SK-N-SH (cell line): Measurements from ENCODE around the gene SLC1A1. TPM values are rescaled to one million over a fixed set of nuclear protein-coding genes. Genes with fewer than 3 reads are reported as not detected.

ENCODE experiments used
- CTCF ChIA-PET: fragments of 300-600, 350-600 bp; formaldehyde crosslinking; extraction: SDS; loops from one replicate; lab custom pipeline; 2021; lab: Yijun Ruan, JAX
- POLR2A ChIA-PET: fragments of 350-600 bp; sonication (Branson Sonifier 250); formaldehyde crosslinking; extraction: SDS; loops from one replicate; lab custom pipeline; 2020; ENCODE audit warnings: antibody characterized with exemption, inconsistent platforms; lab: Yijun Ruan, JAX
- DNase-seq: peaks from one replicate; pipeline ENCODE4 v3.0.0; 2012
- H2AFZ ChIP-seq: fragments of 200-600 bp; sonication (generic); 2 replicates; pipeline ENCODE4 v1.8.1; 2016; ENCODE audit warnings: antibody characterized with exemption, mild to moderate bottlenecking, low read depth
- H3F3A ChIP-seq: fragments of 200-600 bp; sonication (generic); replicated peaks from 2 replicates; pipeline ENCODE3; 2016; ENCODE audit warnings: antibody characterized with exemption, mild to moderate bottlenecking; ENCODE audit not compliant: insufficient read depth
- H3K27ac ChIP-seq, 2 experiments: fragments of 200-500 bp in 1 of 2; fragments of 200-600 bp in 1 of 2; sonication (Bioruptor generic) in 1 of 2; sonication (generic), shearing (Covaris generic) in 1 of 2; 2 replicates each; pipeline versions ENCODE4 v1.5.1 to v1.6.1; 2014 to 2016; ENCODE audit warnings: low read depth in 2 of 2, inconsistent platforms in 1 of 2, low read length in 1 of 2, mild to moderate bottlenecking in 1 of 2, mixed read lengths in 1 of 2
- H3K27me3 ChIP-seq: fragments of 200-600 bp; sonication (generic), shearing (Covaris generic); 2 replicates; pipeline ENCODE4 v1.6.1; 2016; ENCODE audit warnings: mixed run types; ENCODE audit not compliant: insufficient read depth
- H3K36me3 ChIP-seq, 2 experiments: fragments of 200-500 bp in 1 of 2; fragments of 200-600 bp in 1 of 2; sonication (Bioruptor generic) in 1 of 2; sonication (generic) in 1 of 2; replicated peaks in 1 of 2; 2 replicates each; pipeline versions ENCODE3 to v1.5.1; 2014 to 2016; ENCODE audit warnings: low read length in 1 of 2, mild to moderate bottlenecking in 1 of 2; ENCODE audit not compliant: insufficient read depth in 2 of 2, control insufficient read depth in 1 of 2
- H3K4me1 ChIP-seq, 2 experiments: fragments of 200-500 bp in 1 of 2; fragments of 200-600 bp in 1 of 2; sonication (Bioruptor generic) in 1 of 2; sonication (generic), shearing (Covaris generic) in 1 of 2; 2 replicates each; pipeline versions ENCODE4 v1.5.1 to v1.6.1; 2014 to 2016; ENCODE audit warnings: low read depth in 1 of 2, low read length in 1 of 2, mixed run types in 1 of 2; ENCODE audit not compliant: insufficient read depth in 2 of 2, control insufficient read depth in 1 of 2
- H3K4me2 ChIP-seq: fragments of 200-600 bp; sonication (generic), shearing (Covaris generic); 2 replicates; pipeline ENCODE4 v1.6.1; 2017; ENCODE audit warnings: mixed run types
- H3K4me3 ChIP-seq, 2 experiments: fragments of 200-500 bp in 1 of 2; fragments of 200-600 bp in 1 of 2; sonication (Bioruptor generic) in 1 of 2; sonication (generic), shearing (Covaris generic) in 1 of 2; 2 replicates each; pipeline versions ENCODE4 v1.5.1 to v1.8.1; 2014 to 2016; ENCODE audit warnings: low read depth in 2 of 2, inconsistent platforms in 1 of 2, low read length in 1 of 2, mild to moderate bottlenecking in 1 of 2, mixed read lengths in 1 of 2, moderate library complexity in 1 of 2
- H3K79me2 ChIP-seq: fragments of 200-600 bp; sonication (generic); 2 replicates; pipeline ENCODE4 v1.8.1; 2017; ENCODE audit warnings: mild to moderate bottlenecking; ENCODE audit not compliant: insufficient read depth
- H3K9ac ChIP-seq: fragments of 200-600 bp; sonication (generic); 2 replicates; pipeline ENCODE4 v1.6.1; 2017; ENCODE audit warnings: mixed run types
- H3K9me2 ChIP-seq: fragments of 200-600 bp; sonication (generic); 2 replicates; pipeline ENCODE4 v1.6.1; 2017; ENCODE audit warnings: mixed run types
- H3K9me3 ChIP-seq: fragments of 200-600 bp; sonication (generic); 2 replicates; pipeline ENCODE4 v1.6.1; 2017; ENCODE audit warnings: mixed run types, mild to moderate bottlenecking, moderate library complexity
- H4K20me1 ChIP-seq: fragments of 200-600 bp; sonication (generic); 2 replicates; pipeline ENCODE4 v1.6.1; 2017; ENCODE audit warnings: mild to moderate bottlenecking, mixed run types; ENCODE audit not compliant: insufficient read depth
- CHD2 ChIP-seq: fragments of 150-350 bp; IDR thresholded peaks from 2 replicates; pipeline ENCODE4 v1.6.1; 2018; ENCODE audit warnings: low read length; ENCODE audit not compliant: partially characterized antibody
- ELF1 ChIP-seq: IDR thresholded peaks from 2 replicates; pipeline ENCODE4 v1.4.0; 2012
- FOXJ3 ChIP-seq: sonication (generic); formaldehyde crosslinking; IDR thresholded peaks from 2 replicates; pipeline ENCODE4 v1.5.1; 2020; ENCODE audit warnings: mild to moderate bottlenecking, missing genetic modification reagents
- GABPA ChIP-seq: IDR thresholded peaks from 2 replicates; pipeline ENCODE4 v1.4.0; 2012; ENCODE audit warnings: low read depth, mild to moderate bottlenecking
- JUND ChIP-seq: IDR thresholded peaks from 2 replicates; pipeline ENCODE4 v1.4.0; 2012
- NFIC ChIP-seq: IDR thresholded peaks from 2 replicates; pipeline ENCODE4 v1.4.0; 2012; ENCODE audit warnings: borderline replicate concordance
- NRF1 ChIP-seq: IDR thresholded peaks from 2 replicates; pipeline ENCODE4 v1.6.1; 2012; ENCODE audit warnings: low read depth, mild to moderate bottlenecking, low read length
- PBX3 ChIP-seq: IDR thresholded peaks from 2 replicates; pipeline ENCODE4; 2012
- RAD21 ChIP-seq: IDR thresholded peaks from 2 replicates; pipeline ENCODE4 v1.6.1; 2012; ENCODE audit warnings: mild to moderate bottlenecking, low read length
- RCOR1 ChIP-seq: fragments of 150-350 bp; IDR thresholded peaks from 2 replicates; pipeline ENCODE4 v1.6.1; 2017; ENCODE audit warnings: antibody characterized with exemption, low read length
- RXRA ChIP-seq: IDR thresholded peaks from 2 replicates; pipeline ENCODE4 v1.4.0; 2012; ENCODE audit warnings: low read depth, mild to moderate bottlenecking, borderline replicate concordance
- SIN3A ChIP-seq: IDR thresholded peaks from 2 replicates; pipeline ENCODE4 v1.6.1; 2012; ENCODE audit warnings: low read depth, mild to moderate bottlenecking, low read length, moderate library complexity, borderline replicate concordance
- TAF1 ChIP-seq: IDR thresholded peaks from 2 replicates; pipeline ENCODE4 v1.6.1; 2012; ENCODE audit warnings: low read depth, mild to moderate bottlenecking, low read length, moderate library complexity, borderline replicate concordance
- TEAD4 ChIP-seq: IDR thresholded peaks from 2 replicates; pipeline ENCODE4 v1.4.0; 2012; ENCODE audit warnings: mild to moderate bottlenecking, borderline replicate concordance; ENCODE audit not compliant: insufficient read depth
- USF1 ChIP-seq: IDR thresholded peaks from 2 replicates; pipeline ENCODE4 v1.4.0; 2012; ENCODE audit warnings: low read depth, borderline replicate concordance
- USF2 ChIP-seq: fragments of 150-350 bp; IDR thresholded peaks from 2 replicates; pipeline ENCODE4 v1.6.1; 2017; ENCODE audit warnings: antibody characterized with exemption, low read length, low read depth, borderline replicate concordance
- YY1 ChIP-seq: IDR thresholded peaks from 2 replicates; pipeline ENCODE4 v1.4.0; 2012; ENCODE audit warnings: low read depth, mild to moderate bottlenecking
- WGBS: methylation state at CpG from one replicate; pipeline ENCODE4 v1.1.6; 2017; ENCODE audit warnings: low lambda C conversion rate; 5-methylcytosine and 5-hydroxymethylcytosine counted together
- polyA plus RNA-seq, 3 experiments: library from polyadenylated mRNA; depleted of rRNA; stranded (reverse); fragments of >200 nt; gene quantifications; 2 replicates each; pipeline ENCODE4 v1.2.3, GENCODE V29; 2012
- TF ChIP-seq, protein P1 (sequence below): IDR thresholded peaks from 2 replicates; pipeline ENCODE4 v1.4.0; 2012; ENCODE audit warnings: low read depth, borderline replicate concordance
- TF ChIP-seq, protein P2 (sequence below): IDR thresholded peaks from 2 replicates; pipeline ENCODE4 v1.6.1; 2012; ENCODE audit warnings: mild to moderate bottlenecking, low read depth, low read length, moderate library complexity
- TF ChIP-seq, protein P3 (sequence below): IDR thresholded peaks from 2 replicates; pipeline ENCODE4 v1.4.0; 2012; ENCODE audit warnings: low read depth

Gene SLC1A1
- polyA plus RNA-seq, 1 of the 3 experiments (the other 2 are of a cell fraction): 0.23 TPM

- no peaks in the 10 kb centered on the region for H3K27me3 ChIP-seq
- no peak overlapping the region for H3K9ac ChIP-seq
- no peaks in the 10 kb centered on the region for H3K79me2 ChIP-seq
- TF ChIP-seq RXRA (no peak), RAD21 (no peak), YY1 (no peak), CHD2 (no peak), NFIC (no peak), USF1 (no peak), ELF1 (no peak), FOXJ3 (no peak), GABPA (no peak), SIN3A (no peak), NRF1 (no peak), TEAD4 (no peak), USF2 (no peak), JUND (no peak), TAF1 (no peak), RCOR1 (no peak), PBX3 (no peak)
- TF ChIP-seq, protein P1, sequence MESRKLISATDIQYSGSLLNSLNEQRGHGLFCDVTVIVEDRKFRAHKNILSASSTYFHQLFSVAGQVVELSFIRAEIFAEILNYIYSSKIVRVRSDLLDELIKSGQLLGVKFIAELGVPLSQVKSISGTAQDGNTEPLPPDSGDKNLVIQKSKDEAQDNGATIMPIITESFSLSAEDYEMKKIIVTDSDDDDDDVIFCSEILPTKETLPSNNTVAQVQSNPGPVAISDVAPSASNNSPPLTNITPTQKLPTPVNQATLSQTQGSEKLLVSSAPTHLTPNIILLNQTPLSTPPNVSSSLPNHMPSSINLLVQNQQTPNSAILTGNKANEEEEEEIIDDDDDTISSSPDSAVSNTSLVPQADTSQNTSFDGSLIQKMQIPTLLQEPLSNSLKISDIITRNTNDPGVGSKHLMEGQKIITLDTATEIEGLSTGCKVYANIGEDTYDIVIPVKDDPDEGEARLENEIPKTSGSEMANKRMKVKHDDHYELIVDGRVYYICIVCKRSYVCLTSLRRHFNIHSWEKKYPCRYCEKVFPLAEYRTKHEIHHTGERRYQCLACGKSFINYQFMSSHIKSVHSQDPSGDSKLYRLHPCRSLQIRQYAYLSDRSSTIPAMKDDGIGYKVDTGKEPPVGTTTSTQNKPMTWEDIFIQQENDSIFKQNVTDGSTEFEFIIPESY: no peak
- TF ChIP-seq, protein P2, sequence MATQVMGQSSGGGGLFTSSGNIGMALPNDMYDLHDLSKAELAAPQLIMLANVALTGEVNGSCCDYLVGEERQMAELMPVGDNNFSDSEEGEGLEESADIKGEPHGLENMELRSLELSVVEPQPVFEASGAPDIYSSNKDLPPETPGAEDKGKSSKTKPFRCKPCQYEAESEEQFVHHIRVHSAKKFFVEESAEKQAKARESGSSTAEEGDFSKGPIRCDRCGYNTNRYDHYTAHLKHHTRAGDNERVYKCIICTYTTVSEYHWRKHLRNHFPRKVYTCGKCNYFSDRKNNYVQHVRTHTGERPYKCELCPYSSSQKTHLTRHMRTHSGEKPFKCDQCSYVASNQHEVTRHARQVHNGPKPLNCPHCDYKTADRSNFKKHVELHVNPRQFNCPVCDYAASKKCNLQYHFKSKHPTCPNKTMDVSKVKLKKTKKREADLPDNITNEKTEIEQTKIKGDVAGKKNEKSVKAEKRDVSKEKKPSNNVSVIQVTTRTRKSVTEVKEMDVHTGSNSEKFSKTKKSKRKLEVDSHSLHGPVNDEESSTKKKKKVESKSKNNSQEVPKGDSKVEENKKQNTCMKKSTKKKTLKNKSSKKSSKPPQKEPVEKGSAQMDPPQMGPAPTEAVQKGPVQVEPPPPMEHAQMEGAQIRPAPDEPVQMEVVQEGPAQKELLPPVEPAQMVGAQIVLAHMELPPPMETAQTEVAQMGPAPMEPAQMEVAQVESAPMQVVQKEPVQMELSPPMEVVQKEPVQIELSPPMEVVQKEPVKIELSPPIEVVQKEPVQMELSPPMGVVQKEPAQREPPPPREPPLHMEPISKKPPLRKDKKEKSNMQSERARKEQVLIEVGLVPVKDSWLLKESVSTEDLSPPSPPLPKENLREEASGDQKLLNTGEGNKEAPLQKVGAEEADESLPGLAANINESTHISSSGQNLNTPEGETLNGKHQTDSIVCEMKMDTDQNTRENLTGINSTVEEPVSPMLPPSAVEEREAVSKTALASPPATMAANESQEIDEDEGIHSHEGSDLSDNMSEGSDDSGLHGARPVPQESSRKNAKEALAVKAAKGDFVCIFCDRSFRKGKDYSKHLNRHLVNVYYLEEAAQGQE: no peak
- TF ChIP-seq, protein P3, sequence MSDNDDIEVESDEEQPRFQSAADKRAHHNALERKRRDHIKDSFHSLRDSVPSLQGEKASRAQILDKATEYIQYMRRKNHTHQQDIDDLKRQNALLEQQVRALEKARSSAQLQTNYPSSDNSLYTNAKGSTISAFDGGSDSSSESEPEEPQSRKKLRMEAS: no peak
- TF ChIP-seq, all 33 proteins: peak for 0
- no peaks in the 10 kb centered on the region for H3F3A ChIP-seq
- no peak overlapping the region for H3K4me3 ChIP-seq
- POLR2A ChIA-PET: no interaction called here
- no peak overlapping the region for H2AFZ ChIP-seq
- H3K36me3 ChIP-seq: no peaks in the 10 kb centered on the region
- no peak overlapping the region for H3K4me2 ChIP-seq
- CTCF ChIA-PET: interaction anchor here (1.9 to 2.0 kb wide), 2 partner anchors 18 kb away, joined by 6 to 7 read pairs; no protein-coding TSS in a partner anchor
- 73% methylated on average over 7 of the region's 10 CpGs for WGBS
- no peaks in the 10 kb centered on the region for H3K9me2 ChIP-seq
- H3K27ac ChIP-seq: no peak overlapping the region
- H3K4me1 ChIP-seq: no peaks in the 10 kb centered on the region
- H4K20me1 ChIP-seq: no peaks in the 10 kb centered on the region
- H3K9me3 ChIP-seq: no peaks in the 10 kb centered on the region
- DNase-seq: no peak
These were observed 131.7 kb downstream of the SLC1A1 start for GRCh38 chr9:4622016-4622415.
